Measurements from ENCODE around the gene FRMD3.

FRMD3 gene

DNA sequence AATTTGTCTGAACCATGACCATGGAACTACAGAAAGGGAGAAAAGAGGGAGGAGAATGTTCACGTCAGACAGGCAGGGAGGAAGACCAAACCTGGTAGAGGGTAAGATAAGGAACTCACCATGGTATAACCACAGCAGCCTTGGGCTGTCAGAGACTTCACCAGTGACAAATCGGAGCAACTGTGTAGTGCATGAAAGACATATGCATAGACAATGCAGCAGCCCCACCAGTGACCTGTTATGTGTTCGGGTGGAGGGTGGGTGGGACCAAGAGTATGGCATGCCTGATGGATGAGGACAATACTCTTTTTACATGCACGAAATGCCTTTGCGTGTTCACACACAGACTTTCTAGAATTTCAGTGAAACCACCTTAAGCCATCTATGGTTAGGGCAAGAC is 253.5 kb downstream of the FRMD3 start:
- DNase-seq (ENCODE audit: low read depth, low spot score): no peak

DNA sequence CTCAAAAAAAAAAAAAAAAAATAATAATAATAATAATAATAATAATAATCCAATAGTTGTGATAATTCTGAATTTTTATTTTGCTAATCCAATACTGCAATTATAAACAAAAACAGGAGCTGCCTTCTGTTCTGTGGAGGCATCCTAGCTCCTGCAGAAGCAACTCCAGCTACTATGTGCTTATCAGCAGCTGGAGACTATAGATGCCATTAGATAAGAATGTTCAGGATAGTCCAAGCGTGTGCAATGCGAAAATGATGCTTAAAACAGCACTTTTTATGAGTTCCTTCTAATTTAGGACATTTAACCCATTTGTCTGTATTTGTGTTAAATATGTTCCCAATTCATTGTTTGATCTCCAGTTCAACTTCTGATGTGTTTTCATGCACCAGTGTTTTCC is 254.7 kb downstream of the FRMD3 start:
- no peak for DNase-seq (ENCODE audit: low read depth, low spot score)

DNA sequence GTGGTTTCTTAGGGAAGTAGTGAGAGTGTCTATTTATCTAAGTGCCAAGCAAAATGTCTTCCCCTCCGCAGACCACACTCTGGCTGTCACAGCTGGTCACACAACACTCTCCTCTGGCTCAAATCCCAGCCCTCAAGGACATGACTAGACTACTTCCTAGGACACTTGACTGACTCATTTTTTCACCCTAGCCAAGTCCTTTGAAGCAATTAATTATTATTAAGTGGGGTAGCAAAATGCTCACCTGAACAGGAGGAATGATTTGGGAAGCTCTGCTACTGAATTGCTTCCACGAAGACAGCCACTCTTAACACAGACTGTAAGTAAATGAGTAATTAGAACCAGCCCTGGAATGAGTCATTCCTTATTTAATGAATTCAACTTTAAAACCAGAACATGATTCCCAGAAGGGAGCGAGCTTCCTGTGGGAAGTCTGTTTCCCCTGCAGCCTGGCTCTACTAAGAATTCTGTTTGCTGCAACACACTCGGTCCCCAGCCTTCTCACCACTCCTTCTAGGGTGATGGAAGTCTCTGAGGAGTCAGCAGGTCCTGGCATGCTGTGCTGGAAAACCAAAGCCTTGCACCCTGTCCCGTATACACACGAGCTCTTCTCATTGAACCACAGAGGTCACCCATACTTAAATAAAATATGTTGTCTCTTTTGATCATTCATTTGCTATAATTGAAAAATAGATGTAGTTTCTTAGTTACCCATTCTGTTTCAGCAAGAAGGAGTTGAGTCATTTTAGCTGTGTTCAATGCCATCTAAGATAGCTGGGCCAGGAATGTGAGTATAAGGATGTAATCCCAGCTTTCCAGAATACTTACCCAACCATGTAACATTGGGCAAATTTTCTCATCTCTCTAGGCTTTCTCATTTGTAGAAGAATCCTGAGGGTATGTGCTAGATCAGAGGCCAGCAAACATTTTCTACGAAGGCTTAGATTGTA is 256.6 kb downstream of the FRMD3 start:
- DNase-seq (ENCODE audit: low read depth, low spot score): no peak

DNA sequence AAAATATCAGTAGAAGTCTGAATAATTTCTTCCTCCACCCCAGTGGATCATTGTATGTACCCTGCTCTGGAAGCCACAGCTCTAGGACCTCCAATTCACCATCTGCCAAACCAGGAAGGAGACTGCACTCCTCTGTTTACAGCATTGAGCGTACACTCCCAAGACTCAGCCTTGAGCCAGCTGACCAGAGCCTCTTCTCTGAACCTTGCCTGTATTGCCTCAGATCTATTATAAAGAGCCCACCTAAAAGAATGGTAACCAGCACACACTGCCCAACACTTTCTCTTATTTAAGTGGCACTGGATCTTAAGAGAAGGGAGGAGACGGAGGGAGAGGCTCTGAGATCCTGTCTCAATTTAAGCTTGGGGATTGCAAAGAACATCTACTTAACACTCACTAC is 257.4 kb downstream of the FRMD3 start:
- DNase-seq (ENCODE audit: low read depth, low spot score): no peak

DNA sequence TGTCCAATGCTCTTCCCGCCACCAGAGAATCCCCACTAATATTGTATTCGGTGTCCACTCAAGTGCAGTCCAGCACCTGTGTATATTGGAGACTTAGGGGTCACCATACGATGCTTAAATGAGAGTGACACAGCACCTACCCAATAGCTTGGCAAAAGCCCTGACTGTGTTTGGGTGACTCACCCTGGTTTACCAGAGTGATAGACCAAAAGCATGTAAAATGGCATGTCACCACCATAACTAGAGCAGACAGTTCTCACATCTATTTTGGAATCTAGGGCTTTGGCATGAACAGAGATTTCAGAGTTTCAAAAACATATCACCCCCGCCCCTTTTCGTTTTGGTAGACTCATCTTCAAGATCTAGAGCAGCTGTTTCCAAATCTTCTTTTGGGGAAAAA is 257.9 kb downstream of the FRMD3 start:
- DNase-seq (ENCODE audit: low read depth, low spot score): no peak

DNA sequence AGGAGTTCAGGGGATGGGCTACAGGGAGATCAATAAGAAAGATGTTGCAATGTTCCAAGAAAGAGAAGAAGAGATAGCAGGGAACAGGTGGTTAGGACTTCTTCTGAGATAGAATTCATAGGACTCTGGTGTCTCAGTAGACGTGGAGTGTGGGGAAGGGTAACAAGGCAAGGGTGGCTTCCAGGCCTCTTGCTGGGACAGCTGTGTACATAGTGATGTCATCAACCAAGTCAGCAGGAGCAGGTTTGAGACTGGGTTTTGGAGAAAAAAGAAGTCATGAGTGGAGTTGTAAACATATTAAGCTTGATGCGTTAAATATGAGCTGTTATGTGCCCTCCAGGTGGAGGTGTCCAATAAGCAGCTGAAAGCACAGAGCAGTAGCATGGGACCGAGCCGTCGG is 263.4 kb downstream of the FRMD3 start:
- DNase-seq (ENCODE audit: low read depth, low spot score): no peak

DNA sequence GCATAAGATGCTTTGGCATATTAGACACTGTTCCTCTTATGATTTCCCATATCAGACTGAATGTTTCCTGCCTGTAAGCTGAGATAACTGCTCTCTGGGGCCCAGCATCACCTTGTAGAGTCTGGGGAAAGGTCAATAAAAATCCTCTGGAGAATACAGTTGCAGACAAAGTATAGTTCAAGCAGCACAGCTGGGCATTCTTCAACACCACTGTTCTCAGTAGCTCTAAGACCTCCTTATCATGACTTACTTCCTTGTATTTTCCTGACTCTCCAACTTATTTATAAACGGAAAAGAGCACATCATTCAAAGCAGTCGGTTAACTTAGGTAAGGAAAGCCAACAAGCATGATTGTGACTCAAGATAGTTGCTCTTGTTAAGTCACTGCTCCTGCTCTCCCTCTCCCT is 266.5 kb downstream of the FRMD3 start:
- no peak for DNase-seq (ENCODE audit: low read depth, low spot score)

DNA sequence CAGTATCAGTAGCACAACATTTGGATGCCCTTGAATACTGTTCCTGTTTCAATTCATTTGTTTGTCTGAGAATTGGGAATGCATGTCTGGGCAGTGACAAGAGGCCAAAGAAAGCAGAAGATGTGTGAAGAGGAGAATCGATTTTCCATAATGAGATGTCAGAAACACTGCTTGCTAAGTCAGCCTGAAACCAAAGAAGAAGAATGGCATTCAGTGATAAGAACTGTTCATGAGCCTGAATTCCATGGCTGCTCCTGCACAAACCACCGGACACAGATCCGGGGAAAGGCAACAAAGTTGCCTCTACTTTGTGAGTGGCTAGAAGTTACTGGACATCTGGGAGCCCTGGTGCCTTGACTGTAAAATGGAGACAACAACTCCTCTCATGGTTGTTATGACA is 268.1 kb downstream of the FRMD3 start:
- no peak for DNase-seq (ENCODE audit: low read depth, low spot score)

DNA sequence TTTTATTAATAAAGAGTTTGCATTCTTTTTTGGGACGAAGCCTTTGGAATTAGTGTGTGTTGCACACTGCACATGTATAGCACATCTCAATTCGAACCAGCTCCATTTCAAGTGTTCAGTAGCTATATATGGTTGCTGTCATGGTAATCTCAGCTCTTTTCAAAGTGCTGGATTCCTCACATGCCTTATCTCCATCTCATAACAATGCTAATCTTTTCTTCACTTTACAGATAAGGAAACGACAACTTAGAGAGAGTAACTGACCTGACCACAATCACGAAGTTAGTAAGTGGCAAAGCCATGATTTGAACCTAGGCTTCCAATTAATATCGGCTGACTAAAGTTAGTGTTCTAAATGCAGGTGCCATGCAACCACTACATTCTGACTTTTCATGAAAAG is 270.5 kb downstream of the FRMD3 start:
- DNase-seq (ENCODE audit: low read depth, low spot score): no peak

DNA sequence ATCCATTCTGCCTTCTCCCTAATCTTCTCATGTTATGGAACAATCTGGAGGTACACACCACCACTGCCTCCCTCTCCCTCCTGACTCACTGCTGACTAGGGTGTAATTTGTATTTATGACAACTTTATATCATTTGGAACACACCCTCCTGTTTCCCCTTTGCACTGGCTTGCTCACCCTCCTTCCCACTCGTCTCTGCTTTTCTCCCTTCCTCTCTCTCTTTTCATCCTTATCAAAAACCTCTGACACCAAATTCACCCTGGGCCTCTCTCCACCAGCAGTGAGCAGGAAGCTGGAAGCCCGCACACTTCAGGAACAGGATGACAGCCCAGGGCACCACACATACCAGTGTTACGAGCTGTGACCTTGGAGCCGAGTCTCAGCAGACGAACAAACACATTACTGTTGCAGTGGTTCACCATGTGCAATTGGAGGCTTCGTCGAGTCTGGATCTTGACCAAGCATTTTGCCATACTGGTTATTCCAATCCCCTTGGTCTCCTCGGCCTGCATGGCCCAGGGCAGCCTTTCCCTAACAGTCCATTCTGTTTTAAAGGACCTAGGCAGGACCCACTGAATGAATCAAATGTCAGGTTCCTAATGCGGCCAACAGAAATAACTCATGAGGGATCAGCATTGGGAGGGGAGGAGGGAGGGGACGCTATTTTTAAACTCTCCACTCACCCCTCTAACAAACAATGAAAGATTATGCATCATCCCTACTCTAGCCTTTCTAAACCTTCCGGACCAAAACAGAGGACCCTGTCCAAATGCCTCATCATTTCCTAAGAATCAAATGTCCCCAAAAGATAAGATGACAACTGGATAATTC is 271.3 kb downstream of the FRMD3 start:
- DNase-seq (ENCODE audit: low read depth, low spot score): no peak

DNA sequence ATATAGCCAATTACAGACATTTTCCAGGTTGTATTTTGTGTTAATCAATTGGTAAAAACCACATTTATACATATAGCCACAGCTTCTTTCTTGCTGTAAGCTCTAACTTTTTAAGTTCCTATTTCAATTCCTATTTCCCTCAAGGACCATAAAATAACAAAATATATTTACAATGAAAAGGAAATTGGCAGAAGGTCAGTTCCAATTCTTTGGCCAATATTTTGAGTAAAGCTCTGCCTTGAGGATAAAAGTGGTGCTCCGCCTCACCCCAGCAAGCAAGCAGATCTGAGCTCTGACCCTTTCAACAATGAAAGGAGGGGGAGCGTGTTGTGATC is 271.9 kb downstream of the FRMD3 start:
- no peak for DNase-seq (ENCODE audit: low read depth, low spot score)

DNA sequence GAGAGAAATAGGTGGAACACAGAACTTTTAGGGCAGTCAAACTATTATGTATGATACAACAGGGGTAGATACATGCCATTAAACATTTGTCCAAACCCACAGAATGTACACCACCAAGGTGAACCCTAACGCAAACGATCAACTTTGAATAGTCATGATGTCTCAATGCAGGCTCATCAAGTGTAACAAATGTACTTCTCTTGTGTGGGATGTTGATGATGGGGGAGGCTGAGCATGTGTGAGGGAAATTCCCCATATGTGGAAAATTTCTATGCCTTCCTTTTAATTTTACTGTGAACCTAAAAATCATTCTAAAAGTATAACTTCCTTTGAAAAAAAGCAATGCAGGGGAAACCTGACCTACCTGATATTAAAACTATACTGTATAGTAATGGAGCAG is 273.9 kb downstream of the FRMD3 start:
- no peak for DNase-seq (ENCODE audit: low read depth, low spot score)

DNA sequence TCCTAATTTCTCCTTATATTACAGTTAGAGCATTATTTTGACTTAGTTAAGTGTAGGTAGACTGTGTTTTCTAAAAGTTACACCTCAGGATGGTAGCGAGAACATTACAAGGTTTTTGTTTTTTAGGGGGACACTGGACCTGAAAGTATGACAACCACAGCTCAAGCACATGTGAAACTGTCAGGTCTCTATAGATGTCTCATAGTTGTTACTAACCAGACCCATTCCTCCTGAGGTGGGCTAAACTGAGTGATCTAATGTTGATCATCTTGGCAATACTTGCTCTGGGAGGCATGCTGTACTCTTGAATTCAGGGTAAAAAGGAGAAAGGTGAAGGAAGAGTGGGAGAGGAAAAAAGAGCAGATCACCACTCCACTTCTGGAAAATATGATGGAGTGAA is 278.6 kb downstream of the FRMD3 start:
- no peak for DNase-seq (ENCODE audit: low read depth, low spot score)

DNA sequence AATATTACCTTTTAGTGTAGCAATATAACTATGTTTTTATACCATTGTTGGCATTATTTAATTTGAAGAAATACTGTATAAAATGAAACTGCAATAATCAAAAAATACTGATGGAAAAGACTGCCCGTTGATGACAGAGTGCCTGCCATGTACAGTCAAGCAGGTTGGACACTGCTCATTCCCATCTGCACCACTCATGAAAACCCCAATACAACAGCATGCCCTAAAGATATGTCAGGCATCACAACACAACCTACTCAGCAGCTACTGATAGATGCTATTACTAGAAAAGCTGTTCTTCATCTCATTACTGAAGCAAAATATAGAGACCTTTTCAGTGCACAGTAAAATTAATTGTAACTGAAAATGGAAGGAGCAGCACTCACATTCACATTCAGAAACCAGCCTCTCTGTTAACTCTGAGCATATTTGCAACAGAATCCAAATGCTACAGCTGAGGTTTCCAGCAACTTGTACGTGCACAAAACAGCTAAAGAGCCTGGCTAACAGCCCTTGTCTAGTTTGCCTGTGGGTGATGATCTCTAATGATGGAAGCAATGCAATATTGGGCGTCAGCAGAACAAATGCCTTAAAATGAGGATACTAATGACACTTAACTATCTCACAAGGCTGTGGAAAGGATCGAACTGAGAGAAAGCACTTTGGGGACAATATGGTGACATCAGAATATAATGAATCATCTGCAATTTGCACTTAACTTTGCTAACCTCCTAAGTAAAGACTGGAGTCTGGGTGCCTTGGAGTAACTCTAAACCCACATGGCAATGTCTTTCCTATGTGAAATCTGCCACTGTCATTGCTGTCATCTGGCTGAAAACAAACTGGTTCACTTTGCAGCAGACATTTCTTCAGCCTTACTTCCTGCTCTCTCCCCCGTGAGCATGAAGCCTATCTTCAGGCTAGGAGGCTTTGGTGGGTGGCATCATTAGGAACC is 280.0 kb downstream of the FRMD3 start:
- DNase-seq (ENCODE audit: low read depth, low spot score): no peak

DNA sequence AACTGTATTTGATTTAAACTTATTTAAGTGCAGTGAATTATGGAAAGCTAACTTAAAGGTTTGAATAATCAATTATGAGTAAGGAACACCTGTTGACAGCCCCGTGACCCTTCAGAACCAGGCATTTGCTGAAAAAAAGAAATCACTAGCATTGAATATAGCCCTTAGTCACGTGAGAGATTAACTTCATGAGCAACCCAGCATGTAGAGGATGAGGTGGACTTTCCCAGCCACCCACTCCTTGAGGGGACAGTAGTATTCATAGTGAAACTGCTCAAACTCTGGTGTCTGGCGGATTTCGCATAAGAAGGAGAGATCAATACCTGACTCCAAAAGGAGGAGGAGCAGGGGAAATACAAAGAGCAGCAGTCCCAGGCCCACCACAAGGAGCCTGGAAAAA is 290.5 kb downstream of the FRMD3 start:
- DNase-seq (ENCODE audit: low read depth, low spot score): no peak

DNA sequence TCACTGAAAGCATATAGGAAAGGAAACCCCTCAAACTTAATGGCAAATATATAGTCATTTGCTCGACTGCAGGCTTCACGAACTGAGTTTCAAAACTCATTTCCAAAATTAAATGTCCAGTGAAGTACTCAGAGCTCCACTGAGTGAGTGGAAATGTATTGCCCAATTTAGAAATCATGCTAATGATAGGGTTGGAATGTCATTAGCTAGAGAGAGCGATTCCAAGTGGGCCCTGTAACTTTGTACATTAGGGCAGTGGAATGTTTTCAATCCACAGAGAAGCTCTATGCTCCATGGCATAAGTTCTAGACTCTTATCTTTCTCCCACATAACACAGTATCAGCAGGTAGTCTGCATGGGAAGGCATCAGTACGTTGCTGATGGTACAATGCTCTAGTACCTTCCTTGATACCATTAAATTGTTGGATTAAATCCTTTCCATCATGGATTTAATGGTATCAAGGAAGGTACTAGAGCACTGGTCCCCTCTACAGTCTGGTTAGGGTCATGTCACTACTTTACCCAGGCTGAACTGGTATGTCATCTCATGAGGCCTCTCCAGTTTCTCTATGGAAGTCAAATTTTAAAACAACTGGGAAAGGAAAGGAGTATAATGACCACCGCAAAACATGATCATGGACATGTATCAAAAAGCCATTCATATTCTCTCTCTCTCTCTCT is 292.1 kb downstream of the FRMD3 start:
- no peak for DNase-seq (ENCODE audit: low read depth, low spot score)

DNA sequence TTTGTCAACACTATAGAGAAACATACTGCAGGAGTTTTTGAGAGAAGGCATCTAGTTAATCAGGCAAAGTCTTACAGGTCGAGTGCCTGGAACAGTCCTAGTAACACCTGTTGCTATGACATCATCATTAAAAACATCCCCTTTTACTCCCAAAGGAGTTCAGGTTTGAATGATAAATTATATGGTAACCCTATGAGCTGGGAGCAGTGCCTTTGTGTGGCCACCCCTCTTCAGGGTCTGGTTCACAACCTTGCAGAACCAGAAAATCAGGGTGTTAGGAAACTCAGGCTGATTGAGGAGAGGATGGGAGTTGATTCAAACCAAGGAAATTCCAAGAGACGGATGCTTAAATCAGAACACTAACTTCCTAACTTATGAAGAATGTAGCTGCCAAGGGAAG is 296.1 kb downstream of the FRMD3 start:
- DNase-seq (ENCODE audit: low read depth, low spot score): no peak

DNA sequence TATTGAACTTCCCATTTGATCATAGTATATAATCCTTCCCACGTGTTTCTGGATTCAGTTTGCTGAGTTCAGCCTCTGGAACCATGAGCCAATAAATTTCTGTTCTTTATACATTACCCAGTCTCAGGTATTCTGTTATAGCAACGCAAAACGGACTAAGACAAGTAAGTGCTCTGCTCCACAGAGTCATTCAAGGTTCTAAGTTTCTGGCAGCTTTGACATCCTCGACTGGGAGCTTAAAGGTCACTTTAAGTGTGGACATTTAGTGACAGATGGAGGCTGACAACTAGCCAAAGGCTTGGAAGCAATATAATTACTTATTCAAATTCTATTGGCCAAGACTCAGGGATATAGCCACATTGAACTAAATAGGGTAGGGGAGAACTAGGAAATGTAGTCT is 297.5 kb downstream of the FRMD3 start:
- no peak for DNase-seq (ENCODE audit: low read depth, low spot score)

DNA sequence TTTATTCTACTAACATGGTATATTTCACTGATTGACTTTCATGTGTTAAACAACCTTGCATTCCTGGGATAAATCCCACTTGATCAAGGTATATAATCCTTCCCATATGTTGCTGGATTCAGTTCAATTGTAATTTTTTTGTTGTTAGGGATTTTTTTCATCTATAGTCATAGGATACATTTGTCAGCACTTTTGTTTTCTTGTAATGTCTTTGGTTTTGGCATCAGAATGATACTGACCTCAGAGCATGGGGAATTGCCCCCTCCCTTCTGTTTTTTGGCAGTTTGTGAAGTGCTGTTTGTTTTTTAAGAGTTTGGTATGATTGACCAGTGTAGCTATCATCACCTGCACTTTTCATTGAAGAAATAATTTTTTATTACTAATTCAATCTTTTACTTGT is 298.5 kb downstream of the FRMD3 start:
- DNase-seq (ENCODE audit: low read depth, low spot score): no peak

DNA sequence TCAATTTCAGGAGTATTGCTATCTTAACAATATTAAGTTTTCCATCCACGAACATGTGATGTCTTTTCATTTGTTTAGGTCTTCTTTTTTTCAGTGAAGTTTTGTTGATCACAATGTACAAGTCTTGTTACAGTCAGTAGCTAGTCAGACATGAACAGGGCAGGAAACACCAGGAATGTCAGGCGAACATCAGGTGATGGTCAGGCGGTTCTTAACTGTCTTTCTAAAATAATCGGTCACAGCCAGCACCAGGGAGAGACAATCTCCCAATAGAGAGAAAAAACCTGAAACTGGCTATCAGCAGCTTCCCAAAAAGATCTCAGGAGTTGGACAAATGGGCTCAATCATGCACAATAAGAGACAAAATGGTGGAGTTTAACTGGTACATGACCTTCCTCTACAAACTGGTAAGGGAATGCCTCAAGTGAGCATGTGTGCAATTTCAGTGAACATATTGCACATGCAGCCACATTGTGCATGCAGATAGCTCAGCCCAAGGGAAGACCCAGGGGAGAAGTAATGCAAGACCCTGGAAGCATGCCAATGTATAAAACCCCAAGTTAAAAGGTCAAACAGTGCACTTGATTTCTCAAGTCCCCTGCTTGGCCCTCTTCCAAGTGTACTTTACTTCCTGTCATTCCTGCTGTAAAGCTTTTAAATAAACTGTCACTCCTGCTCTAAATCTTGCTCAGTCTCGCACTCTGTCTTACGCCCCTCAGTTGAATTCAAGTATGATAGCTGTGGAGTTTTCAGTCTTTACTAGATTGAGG is 299.1 kb downstream of the FRMD3 start:
- DNase-seq (ENCODE audit: low read depth, low spot score): no peak

Measured in activated CD4-positive, CD25-positive, alpha-beta regulatory T cell treated with anti-CD3 and anti-CD28 coated beads, Interleukin-2, amount 50 U/mL, for 16 hours (primary cell).